HG03354 (cell line): ENCODE results near the gene TRIM13.
"Not testable (repeated sequence)": the region's sequence is repeated elsewhere in the genome, so short reads cannot be mapped to it uniquely, and the experiment has no call there.

Experiments
- ATAC-seq: cut with Tn5 transposase; IDR thresholded peaks from one replicate; pipeline ENCODE4 v1.9.1; 2021; ENCODE audit warnings: mild to moderate bottlenecking; ENCODE audit not compliant: unreplicated experiment, poor library complexity, severe bottlenecking

TRIM13 gene

GRCh38 chr13:49996951-49997895 lies at the start of gene TRIM13:
Gene TRIM13, plus strand, starts transcription at chr13:49997042. Its CDS starts 14,899 bp downstream, at chr13:50011941.
- peak; percentile 77 for ATAC-seq

GRCh38 chr13:49948777-49949270 lies 48.0 kb upstream of the TRIM13 start:
- not testable (repeated sequence) for ATAC-seq

GRCh38 chr13:49951754-49952535 lies 44.9 kb upstream of the TRIM13 start:
- ATAC-seq = no peak

- ATAC-seq = no peak
These were observed 43.3 kb upstream of the TRIM13 start for GRCh38 chr13:49953560-49953959.

GRCh38 chr13:49954674-49955455 lies 42.0 kb upstream of the TRIM13 start:
- no peak for ATAC-seq

- no peak for ATAC-seq
These were observed 40.7 kb upstream of the TRIM13 start for GRCh38 chr13:49956131-49956530.

- ATAC-seq = no peak
These were observed 38.5 kb upstream of the TRIM13 start for GRCh38 chr13:49958321-49958720.

- no peak for ATAC-seq
These were observed 29.4 kb upstream of the TRIM13 start for GRCh38 chr13:49967456-49967855.

- no peak for ATAC-seq
These were observed 24.1 kb upstream of the TRIM13 start for GRCh38 chr13:49972709-49973108.

- no peak for ATAC-seq
These were observed 21.0 kb upstream of the TRIM13 start for GRCh38 chr13:49975826-49976225.

- ATAC-seq = peak; percentile 78
These were observed 20.3 kb upstream of the TRIM13 start for GRCh38 chr13:49976314-49977258.

- ATAC-seq = no peak
These were observed 18.9 kb upstream of the TRIM13 start for GRCh38 chr13:49977992-49978391.

GRCh38 chr13:49980266-49980665 lies 16.6 kb upstream of the TRIM13 start:
- ATAC-seq = no peak

- ATAC-seq = no peak
These were observed 11.7 kb upstream of the TRIM13 start for GRCh38 chr13:49985129-49985528.

GRCh38 chr13:49986471-49986870 lies 10.4 kb upstream of the TRIM13 start:
- ATAC-seq = no peak

- ATAC-seq = not testable (repeated sequence)
These were observed 6.2 kb upstream of the TRIM13 start for GRCh38 chr13:49990612-49991011.

GRCh38 chr13:49993111-49993510 lies 3.7 kb upstream of the TRIM13 start:
- ATAC-seq = no peak

- ATAC-seq = no peak
These were observed 3.2 kb upstream of the TRIM13 start for GRCh38 chr13:49993666-49994065.

- ATAC-seq = no peak
These were observed 1.2 kb upstream of the TRIM13 start for GRCh38 chr13:49995625-49996101.
